Spleen (tissue), 7 donors: ENCODE results near the gene ADAMTS6.

ENCODE experiments used
- CTCF ChIP-seq, 11 experiments: fragments of 200-600 bp in 7 of 11; fragments of 450-650 bp in 4 of 11; sonication (generic) in 4 of 11; IDR thresholded peaks in 8 of 11; conservative IDR thresholded peaks in 3 of 11; 1 replicate in 7 of 11; 2 replicates in 4 of 11; pipeline versions ENCODE4 v1.4.0 to v1.8.0; 2016 to 2021; ENCODE audit warnings: antibody characterized with exemption in 11 of 11, inconsistent platforms in 4 of 11, mild to moderate bottlenecking in 1 of 11
- POLR2A ChIP-seq, 3 donors: fragments of 450-650 bp; IDR thresholded peaks; one replicate each; pipeline ENCODE4 v1.5.1; 2017; ENCODE audit warnings: antibody characterized with exemption in 3 of 3, mild to moderate bottlenecking in 1 of 3
- POLR2AphosphoS5 ChIP-seq, 3 donors: sonication (generic); formaldehyde crosslinking; IDR thresholded peaks; one replicate each; pipeline ENCODE4 v1.5.1; 2017; ENCODE audit warnings: antibody characterized with exemption in 3 of 3
- donor health status: DM: no; HTN: no; CAD: no; lungs with moderate emphysema.
- donor health status: DM: no; HTN: no; CAD: no.
- donor health status: DM: no; HTN: no; CAD: no.

- TF ChIP-seq POLR2A (IDR thresholded peaks at IDR 0.05) = no peak
- no peak for TF ChIP-seq CTCF (IDR thresholded peaks at IDR 0.05 in 8 of 11, conservative IDR thresholded peaks at IDR 0.05 in 3 of 11)
- TF ChIP-seq POLR2AphosphoS5 (IDR thresholded peaks at IDR 0.05) = no peak
Observed at GRCh38 chr5:65482736-65483545, 1.2 kb upstream of the ADAMTS6 start.
